ENCODE measurements around the gene LRAT. TPM values are rescaled to one million over a fixed set of nuclear protein-coding genes. Genes with fewer than 3 reads are reported as not detected.
"Not testable (repeated sequence)": the region's sequence is repeated elsewhere in the genome, so short reads cannot be mapped to it uniquely, and the experiment has no call there.

LRAT gene
- total RNA-seq, 1 experiment from 2014 or later: not detected

GRCh38 chr4:154722262-154722661 lies 21.5 kb upstream of the LRAT start:
- intact Hi-C loops (cut with micrococcal nuclease; ENCODE audit: unreplicated experiment) (no loop called here), in situ Hi-C loops (cut with HindIII; ENCODE audit: low pct_unique_long_range_greater_than_20kb, low sequenced_read_pairs) (no loop called here)
- no peaks in the 10 kb centered on the region for H3K4me1 ChIP-seq (ENCODE audit: control insufficient read depth, insufficient read depth, low read length)
- no peaks in the 10 kb centered on the region for H3K36me3 ChIP-seq (ENCODE audit: control insufficient read depth, insufficient read depth, low read length)
- no TSS peak for BruUV-seq (replicated peaks)
- ChIA-PET CTCF (no interaction called here), POLR2A (no interaction called here)
- ATAC-seq: no peak
- no peak overlapping the region for H3K4me3 ChIP-seq (ENCODE audit: low read depth in 2 of 2, low read length in 2 of 2)
- TF ChIP-seq TCF7L2 (IDR thresholded peaks at IDR 0.05; ENCODE audit: low read depth, low read length) (no peak), REST (IDR thresholded peaks at IDR 0.05; ENCODE audit: insufficient read depth in 1 of 2, low read depth in 2 of 2, low read length in 1 of 2) (no peak), POLR2AphosphoS5 (IDR thresholded peaks at IDR 0.05; ENCODE audit: low read depth, low read length) (no peak), SIN3A (IDR thresholded peaks at IDR 0.05; ENCODE audit: borderline replicate concordance, insufficient read depth, low read depth, low read length) (no peak), CTCF (IDR thresholded peaks at IDR 0.05) (no peak)
- H3K27ac ChIP-seq (ENCODE audit: low read length): no peak overlapping the region
- H3K27me3 ChIP-seq (ENCODE audit: control insufficient read depth, insufficient read depth, low read length): no peaks in the 10 kb centered on the region
- no peaks in the 10 kb centered on the region for H3K9me3 ChIP-seq (ENCODE audit: control insufficient read depth, insufficient read depth, low read depth, low read length)
- DNase-seq (ENCODE audit: low read depth, low spot score): no peak

GRCh38 chr4:154723601-154724000 lies 20.2 kb upstream of the LRAT start:
- H3K27me3 ChIP-seq (ENCODE audit: control insufficient read depth, insufficient read depth, low read length); H3K4me3 ChIP-seq (ENCODE audit: low read depth in 2 of 2, low read length in 2 of 2); CTCF ChIA-PET; intact Hi-C loops (cut with micrococcal nuclease; ENCODE audit: unreplicated experiment); POLR2A ChIA-PET; BruUV-seq (replicated peaks); H3K9me3 ChIP-seq (ENCODE audit: control insufficient read depth, insufficient read depth, low read depth, low read length); H3K36me3 ChIP-seq (ENCODE audit: control insufficient read depth, insufficient read depth, low read length); H3K27ac ChIP-seq (ENCODE audit: low read length); in situ Hi-C loops (cut with HindIII; ENCODE audit: low pct_unique_long_range_greater_than_20kb, low sequenced_read_pairs); ATAC-seq; DNase-seq (ENCODE audit: low read depth, low spot score); H3K4me1 ChIP-seq (ENCODE audit: control insufficient read depth, insufficient read depth, low read length): not testable (repeated sequence)

- POLR2A ChIA-PET: no interaction called here
- Histone ChIP-seq H3K36me3 (ENCODE audit: control insufficient read depth, insufficient read depth, low read length) (no peaks in the 10 kb centered on the region), H3K4me1 (ENCODE audit: control insufficient read depth, insufficient read depth, low read length) (no peaks in the 10 kb centered on the region), H3K27ac (ENCODE audit: low read length) (no peak overlapping the region), H3K9me3 (ENCODE audit: control insufficient read depth, insufficient read depth, low read depth, low read length) (no peaks in the 10 kb centered on the region), H3K4me3 (ENCODE audit: low read depth in 2 of 2, low read length in 2 of 2) (no peak overlapping the region), H3K27me3 (ENCODE audit: control insufficient read depth, insufficient read depth, low read length) (no peaks in the 10 kb centered on the region)
- no TSS peak for BruUV-seq (replicated peaks)
- in situ Hi-C loops (cut with HindIII; ENCODE audit: low pct_unique_long_range_greater_than_20kb, low sequenced_read_pairs) (no loop called here), intact Hi-C loops (cut with micrococcal nuclease; ENCODE audit: unreplicated experiment) (no loop called here)
- no peak for TF ChIP-seq TCF7L2 (IDR thresholded peaks at IDR 0.05; ENCODE audit: low read depth, low read length)
- no peak for TF ChIP-seq POLR2AphosphoS5 (IDR thresholded peaks at IDR 0.05; ENCODE audit: low read depth, low read length)
- no peak for TF ChIP-seq REST (IDR thresholded peaks at IDR 0.05; ENCODE audit: insufficient read depth in 1 of 2, low read depth in 2 of 2, low read length in 1 of 2)
- TF ChIP-seq CTCF (IDR thresholded peaks at IDR 0.05): no peak
- TF ChIP-seq SIN3A (IDR thresholded peaks at IDR 0.05; ENCODE audit: borderline replicate concordance, insufficient read depth, low read depth, low read length): no peak
- ATAC-seq (no peak), DNase-seq (ENCODE audit: low read depth, low spot score) (no peak)
- CTCF ChIA-PET: no interaction called here
Measured at GRCh38 chr4:154727540-154727939, 16.3 kb upstream of the LRAT start.
